C4-2B (cell line): ENCODE results near the gene SCYGR1.

ENCODE experiments used
- ZFX ChIP-seq: fragments of 450-650 bp; IDR thresholded peaks from 2 replicates; pipeline ENCODE4 v1.6.1; 2017
- TF ChIP-seq, protein P1 (sequence below): fragments of 450-650 bp; conservative IDR thresholded peaks from 2 replicates; pipeline ENCODE4 v1.5.1; 2017; ENCODE audit warnings: mild to moderate bottlenecking

DNA sequence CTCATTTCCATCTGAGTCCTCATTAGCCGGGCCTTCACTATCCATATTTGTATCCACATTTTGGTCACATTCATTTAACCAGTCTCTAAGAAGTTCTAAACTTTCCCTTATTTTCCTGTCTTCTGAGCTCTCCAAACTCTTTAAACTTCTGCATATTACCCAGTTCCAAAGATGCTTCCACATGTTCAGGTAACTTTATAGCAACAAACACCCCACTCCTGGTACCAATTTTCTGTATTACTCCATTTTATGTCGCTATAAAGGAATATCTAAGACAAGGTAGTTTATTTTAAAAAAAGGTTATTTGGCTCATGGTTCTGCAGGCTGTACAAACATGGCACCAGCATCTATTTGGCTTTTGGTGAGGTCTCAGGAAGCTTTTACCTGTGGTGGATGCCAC is 45.4 kb upstream of the SCYGR1 start:
- TF ChIP-seq, protein P1, sequence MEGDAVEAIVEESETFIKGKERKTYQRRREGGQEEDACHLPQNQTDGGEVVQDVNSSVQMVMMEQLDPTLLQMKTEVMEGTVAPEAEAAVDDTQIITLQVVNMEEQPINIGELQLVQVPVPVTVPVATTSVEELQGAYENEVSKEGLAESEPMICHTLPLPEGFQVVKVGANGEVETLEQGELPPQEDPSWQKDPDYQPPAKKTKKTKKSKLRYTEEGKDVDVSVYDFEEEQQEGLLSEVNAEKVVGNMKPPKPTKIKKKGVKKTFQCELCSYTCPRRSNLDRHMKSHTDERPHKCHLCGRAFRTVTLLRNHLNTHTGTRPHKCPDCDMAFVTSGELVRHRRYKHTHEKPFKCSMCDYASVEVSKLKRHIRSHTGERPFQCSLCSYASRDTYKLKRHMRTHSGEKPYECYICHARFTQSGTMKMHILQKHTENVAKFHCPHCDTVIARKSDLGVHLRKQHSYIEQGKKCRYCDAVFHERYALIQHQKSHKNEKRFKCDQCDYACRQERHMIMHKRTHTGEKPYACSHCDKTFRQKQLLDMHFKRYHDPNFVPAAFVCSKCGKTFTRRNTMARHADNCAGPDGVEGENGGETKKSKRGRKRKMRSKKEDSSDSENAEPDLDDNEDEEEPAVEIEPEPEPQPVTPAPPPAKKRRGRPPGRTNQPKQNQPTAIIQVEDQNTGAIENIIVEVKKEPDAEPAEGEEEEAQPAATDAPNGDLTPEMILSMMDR = no peak
- TF ChIP-seq ZFX = no peak
